ENCODE measurements around the gene PRKCD. TPM values are rescaled to one million over a fixed set of nuclear protein-coding genes. Genes with fewer than 3 reads are reported as not detected.

The PRKCD gene
- total RNA-seq, 1 experiment from 2014 or later: 19.2 TPM

DNA sequence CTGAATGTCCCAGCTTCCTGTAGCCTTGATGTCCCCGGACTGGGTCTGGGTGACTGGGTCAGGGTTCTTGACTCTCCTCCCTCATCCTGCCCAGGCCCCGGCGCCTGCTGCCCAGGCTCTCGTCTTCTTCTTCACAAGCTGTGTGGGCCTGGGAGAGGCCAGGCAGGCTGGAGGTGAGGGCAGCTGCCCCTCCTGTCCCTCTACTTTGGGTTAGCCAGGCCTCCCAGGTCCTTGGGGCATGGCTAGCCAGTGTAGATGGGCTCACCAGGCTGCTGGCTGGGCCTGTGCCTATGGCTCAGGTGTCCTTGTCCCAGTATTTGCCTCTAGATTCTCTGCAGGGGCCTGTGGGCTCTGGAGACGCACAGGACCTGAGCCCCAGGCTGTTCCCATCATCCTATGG lies 63.0 kb downstream of the PRKCD start (continued):
- TF ChIP-seq, protein P1, sequence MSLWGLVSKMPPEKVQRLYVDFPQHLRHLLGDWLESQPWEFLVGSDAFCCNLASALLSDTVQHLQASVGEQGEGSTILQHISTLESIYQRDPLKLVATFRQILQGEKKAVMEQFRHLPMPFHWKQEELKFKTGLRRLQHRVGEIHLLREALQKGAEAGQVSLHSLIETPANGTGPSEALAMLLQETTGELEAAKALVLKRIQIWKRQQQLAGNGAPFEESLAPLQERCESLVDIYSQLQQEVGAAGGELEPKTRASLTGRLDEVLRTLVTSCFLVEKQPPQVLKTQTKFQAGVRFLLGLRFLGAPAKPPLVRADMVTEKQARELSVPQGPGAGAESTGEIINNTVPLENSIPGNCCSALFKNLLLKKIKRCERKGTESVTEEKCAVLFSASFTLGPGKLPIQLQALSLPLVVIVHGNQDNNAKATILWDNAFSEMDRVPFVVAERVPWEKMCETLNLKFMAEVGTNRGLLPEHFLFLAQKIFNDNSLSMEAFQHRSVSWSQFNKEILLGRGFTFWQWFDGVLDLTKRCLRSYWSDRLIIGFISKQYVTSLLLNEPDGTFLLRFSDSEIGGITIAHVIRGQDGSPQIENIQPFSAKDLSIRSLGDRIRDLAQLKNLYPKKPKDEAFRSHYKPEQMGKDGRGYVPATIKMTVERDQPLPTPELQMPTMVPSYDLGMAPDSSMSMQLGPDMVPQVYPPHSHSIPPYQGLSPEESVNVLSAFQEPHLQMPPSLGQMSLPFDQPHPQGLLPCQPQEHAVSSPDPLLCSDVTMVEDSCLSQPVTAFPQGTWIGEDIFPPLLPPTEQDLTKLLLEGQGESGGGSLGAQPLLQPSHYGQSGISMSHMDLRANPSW (CRISPR knock-in tag; conservative IDR thresholded peaks at IDR 0.05; ENCODE audit: low read depth): no peak
- TF ChIP-seq ESRRA (CRISPR knock-in tag; IDR thresholded peaks at IDR 0.05; ENCODE audit: borderline replicate concordance): no peak

DNA sequence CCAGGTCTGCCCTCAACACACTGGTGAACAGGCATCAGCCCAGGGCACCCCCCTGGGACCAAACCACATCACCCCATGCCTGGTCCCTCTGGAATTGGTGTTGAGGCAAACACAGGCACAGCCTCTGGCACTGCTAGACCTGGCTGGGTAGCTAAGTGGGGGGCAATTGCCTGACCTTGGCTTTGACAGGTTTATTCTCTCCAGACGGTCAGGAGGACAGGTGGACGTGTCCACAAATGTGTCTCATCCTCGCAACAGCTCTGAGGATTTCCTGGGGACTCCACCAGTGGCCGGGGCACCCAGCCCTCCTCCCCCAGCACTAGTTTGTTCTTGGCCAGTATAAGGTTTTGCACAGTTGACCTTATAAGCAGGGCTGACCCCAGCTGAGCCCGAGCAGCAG lies 63.5 kb downstream of the PRKCD start:
- POLR2A ChIA-PET: interaction anchor here (1.4 kb wide), 1 partner anchor 126 kb away, joined by 3 read pairs; no protein-coding TSS in a partner anchor
- TF ChIP-seq SOX15 (CRISPR knock-in tag; IDR thresholded peaks at IDR 0.05) (no peak), TEAD4 (CRISPR knock-in tag; IDR thresholded peaks at IDR 0.05) (no peak), ETV6 (CRISPR knock-in tag; IDR thresholded peaks at IDR 0.05) (no peak), TEAD1 (CRISPR knock-in tag; IDR thresholded peaks at IDR 0.05) (no peak), TCF7 (CRISPR knock-in tag; IDR thresholded peaks at IDR 0.05; ENCODE audit: low read depth) (no peak)
- TF ChIP-seq, protein P2, sequence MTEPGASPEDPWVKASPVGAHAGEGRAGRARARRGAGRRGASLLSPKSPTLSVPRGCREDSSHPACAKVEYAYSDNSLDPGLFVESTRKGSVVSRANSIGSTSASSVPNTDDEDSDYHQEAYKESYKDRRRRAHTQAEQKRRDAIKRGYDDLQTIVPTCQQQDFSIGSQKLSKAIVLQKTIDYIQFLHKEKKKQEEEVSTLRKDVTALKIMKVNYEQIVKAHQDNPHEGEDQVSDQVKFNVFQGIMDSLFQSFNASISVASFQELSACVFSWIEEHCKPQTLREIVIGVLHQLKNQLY (CRISPR knock-in tag; IDR thresholded peaks at IDR 0.05): no peak
- TF ChIP-seq, protein P3, sequence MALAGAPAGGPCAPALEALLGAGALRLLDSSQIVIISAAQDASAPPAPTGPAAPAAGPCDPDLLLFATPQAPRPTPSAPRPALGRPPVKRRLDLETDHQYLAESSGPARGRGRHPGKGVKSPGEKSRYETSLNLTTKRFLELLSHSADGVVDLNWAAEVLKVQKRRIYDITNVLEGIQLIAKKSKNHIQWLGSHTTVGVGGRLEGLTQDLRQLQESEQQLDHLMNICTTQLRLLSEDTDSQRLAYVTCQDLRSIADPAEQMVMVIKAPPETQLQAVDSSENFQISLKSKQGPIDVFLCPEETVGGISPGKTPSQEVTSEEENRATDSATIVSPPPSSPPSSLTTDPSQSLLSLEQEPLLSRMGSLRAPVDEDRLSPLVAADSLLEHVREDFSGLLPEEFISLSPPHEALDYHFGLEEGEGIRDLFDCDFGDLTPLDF (CRISPR knock-in tag; IDR thresholded peaks at IDR 0.05): no peak
- TF ChIP-seq, protein P4, sequence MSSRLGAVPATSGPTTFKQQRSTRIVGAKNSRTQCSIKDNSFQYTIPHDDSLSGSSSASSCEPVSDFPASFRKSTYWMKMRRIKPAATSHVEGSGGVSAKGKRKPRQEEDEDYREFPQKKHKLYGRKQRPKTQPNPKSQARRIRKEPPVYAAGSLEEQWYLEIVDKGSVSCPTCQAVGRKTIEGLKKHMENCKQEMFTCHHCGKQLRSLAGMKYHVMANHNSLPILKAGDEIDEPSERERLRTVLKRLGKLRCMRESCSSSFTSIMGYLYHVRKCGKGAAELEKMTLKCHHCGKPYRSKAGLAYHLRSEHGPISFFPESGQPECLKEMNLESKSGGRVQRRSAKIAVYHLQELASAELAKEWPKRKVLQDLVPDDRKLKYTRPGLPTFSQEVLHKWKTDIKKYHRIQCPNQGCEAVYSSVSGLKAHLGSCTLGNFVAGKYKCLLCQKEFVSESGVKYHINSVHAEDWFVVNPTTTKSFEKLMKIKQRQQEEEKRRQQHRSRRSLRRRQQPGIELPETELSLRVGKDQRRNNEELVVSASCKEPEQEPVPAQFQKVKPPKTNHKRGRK (CRISPR knock-in tag; IDR thresholded peaks at IDR 0.05; ENCODE audit: borderline replicate concordance): no peak
- TF ChIP-seq, protein P5, sequence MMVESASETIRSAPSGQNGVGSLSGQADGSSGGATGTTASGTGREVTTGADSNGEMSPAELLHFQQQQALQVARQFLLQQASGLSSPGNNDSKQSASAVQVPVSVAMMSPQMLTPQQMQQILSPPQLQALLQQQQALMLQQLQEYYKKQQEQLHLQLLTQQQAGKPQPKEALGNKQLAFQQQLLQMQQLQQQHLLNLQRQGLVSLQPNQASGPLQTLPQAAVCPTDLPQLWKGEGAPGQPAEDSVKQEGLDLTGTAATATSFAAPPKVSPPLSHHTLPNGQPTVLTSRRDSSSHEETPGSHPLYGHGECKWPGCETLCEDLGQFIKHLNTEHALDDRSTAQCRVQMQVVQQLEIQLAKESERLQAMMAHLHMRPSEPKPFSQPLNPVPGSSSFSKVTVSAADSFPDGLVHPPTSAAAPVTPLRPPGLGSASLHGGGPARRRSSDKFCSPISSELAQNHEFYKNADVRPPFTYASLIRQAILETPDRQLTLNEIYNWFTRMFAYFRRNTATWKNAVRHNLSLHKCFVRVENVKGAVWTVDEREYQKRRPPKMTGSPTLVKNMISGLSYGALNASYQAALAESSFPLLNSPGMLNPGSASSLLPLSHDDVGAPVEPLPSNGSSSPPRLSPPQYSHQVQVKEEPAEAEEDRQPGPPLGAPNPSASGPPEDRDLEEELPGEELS (CRISPR knock-in tag; IDR thresholded peaks at IDR 0.05): no peak
- TF ChIP-seq, protein P6, sequence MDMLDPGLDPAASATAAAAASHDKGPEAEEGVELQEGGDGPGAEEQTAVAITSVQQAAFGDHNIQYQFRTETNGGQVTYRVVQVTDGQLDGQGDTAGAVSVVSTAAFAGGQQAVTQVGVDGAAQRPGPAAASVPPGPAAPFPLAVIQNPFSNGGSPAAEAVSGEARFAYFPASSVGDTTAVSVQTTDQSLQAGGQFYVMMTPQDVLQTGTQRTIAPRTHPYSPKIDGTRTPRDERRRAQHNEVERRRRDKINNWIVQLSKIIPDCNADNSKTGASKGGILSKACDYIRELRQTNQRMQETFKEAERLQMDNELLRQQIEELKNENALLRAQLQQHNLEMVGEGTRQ (CRISPR knock-in tag; IDR thresholded peaks at IDR 0.05): no peak
- H3K4me1 Mint-ChIP-seq: peaks cover 5% of the 10 kb centered on the region
- no peaks in the 10 kb centered on the region for H3K27me3 Mint-ChIP-seq (ENCODE audit: low read depth)
- ATAC-seq (no peak), DNase-seq (ENCODE audit: low spot score) (no peak)
- no peaks in the 10 kb centered on the region for H3K9me3 Mint-ChIP-seq
- no peak overlapping the region for H3K4me3 Mint-ChIP-seq
- CTCF ChIA-PET: interaction anchor here (1.1 kb wide), 1 partner anchor 22 kb away, joined by 3 read pairs; no protein-coding TSS in a partner anchor
- peaks cover 59% of the 10 kb centered on the region for H3K36me3 Mint-ChIP-seq
- H3K27ac Mint-ChIP-seq: no peak overlapping the region

DNA sequence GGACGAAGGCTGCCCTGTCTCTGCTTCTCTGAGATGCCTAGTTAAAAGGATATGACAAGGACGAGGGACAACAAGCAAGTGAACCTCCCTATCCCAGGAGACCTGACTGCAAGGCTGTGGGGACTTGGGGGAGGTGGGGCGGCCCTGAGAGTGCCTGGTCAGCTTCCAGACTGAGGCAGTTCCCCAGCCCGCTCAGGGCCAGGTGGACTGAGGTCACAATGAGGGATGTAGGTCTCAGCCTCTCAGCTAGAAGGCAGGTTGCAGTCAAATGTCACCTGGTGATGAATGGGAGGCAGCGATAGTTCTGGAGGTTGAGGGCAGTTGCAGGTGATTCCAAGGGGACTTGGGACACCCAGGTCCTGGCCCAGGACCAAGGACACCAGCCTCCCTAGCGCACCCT lies 64.2 kb downstream of the PRKCD start:
- Mint-ChIP-seq H3K36me3 (peaks cover 65% of the 10 kb centered on the region), H3K27me3 (ENCODE audit: low read depth) (no peaks in the 10 kb centered on the region), H3K9me3 (no peaks in the 10 kb centered on the region), H3K27ac (no peak overlapping the region), H3K4me1 (peaks cover 5% of the 10 kb centered on the region), H3K4me3 (no peak overlapping the region)
- no peak for DNase-seq (ENCODE audit: low spot score)
- CTCF ChIA-PET: no interaction called here
- no peak for ATAC-seq
- POLR2A ChIA-PET: no interaction called here
- TF ChIP-seq JAZF1 (CRISPR knock-in tag; IDR thresholded peaks at IDR 0.05): no peak
- TF ChIP-seq, protein P7, sequence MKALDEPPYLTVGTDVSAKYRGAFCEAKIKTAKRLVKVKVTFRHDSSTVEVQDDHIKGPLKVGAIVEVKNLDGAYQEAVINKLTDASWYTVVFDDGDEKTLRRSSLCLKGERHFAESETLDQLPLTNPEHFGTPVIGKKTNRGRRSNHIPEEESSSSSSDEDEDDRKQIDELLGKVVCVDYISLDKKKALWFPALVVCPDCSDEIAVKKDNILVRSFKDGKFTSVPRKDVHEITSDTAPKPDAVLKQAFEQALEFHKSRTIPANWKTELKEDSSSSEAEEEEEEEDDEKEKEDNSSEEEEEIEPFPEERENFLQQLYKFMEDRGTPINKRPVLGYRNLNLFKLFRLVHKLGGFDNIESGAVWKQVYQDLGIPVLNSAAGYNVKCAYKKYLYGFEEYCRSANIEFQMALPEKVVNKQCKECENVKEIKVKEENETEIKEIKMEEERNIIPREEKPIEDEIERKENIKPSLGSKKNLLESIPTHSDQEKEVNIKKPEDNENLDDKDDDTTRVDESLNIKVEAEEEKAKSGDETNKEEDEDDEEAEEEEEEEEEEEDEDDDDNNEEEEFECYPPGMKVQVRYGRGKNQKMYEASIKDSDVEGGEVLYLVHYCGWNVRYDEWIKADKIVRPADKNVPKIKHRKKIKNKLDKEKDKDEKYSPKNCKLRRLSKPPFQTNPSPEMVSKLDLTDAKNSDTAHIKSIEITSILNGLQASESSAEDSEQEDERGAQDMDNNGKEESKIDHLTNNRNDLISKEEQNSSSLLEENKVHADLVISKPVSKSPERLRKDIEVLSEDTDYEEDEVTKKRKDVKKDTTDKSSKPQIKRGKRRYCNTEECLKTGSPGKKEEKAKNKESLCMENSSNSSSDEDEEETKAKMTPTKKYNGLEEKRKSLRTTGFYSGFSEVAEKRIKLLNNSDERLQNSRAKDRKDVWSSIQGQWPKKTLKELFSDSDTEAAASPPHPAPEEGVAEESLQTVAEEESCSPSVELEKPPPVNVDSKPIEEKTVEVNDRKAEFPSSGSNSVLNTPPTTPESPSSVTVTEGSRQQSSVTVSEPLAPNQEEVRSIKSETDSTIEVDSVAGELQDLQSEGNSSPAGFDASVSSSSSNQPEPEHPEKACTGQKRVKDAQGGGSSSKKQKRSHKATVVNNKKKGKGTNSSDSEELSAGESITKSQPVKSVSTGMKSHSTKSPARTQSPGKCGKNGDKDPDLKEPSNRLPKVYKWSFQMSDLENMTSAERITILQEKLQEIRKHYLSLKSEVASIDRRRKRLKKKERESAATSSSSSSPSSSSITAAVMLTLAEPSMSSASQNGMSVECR (CRISPR knock-in tag; IDR thresholded peaks at IDR 0.05; ENCODE audit: borderline replicate concordance): no peak
- TF ChIP-seq ESRRA (CRISPR knock-in tag; IDR thresholded peaks at IDR 0.05; ENCODE audit: borderline replicate concordance): no peak
- TF ChIP-seq, protein P8, sequence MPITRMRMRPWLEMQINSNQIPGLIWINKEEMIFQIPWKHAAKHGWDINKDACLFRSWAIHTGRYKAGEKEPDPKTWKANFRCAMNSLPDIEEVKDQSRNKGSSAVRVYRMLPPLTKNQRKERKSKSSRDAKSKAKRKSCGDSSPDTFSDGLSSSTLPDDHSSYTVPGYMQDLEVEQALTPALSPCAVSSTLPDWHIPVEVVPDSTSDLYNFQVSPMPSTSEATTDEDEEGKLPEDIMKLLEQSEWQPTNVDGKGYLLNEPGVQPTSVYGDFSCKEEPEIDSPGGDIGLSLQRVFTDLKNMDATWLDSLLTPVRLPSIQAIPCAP (CRISPR knock-in tag; IDR thresholded peaks at IDR 0.05): no peak
- TF ChIP-seq, protein P9, sequence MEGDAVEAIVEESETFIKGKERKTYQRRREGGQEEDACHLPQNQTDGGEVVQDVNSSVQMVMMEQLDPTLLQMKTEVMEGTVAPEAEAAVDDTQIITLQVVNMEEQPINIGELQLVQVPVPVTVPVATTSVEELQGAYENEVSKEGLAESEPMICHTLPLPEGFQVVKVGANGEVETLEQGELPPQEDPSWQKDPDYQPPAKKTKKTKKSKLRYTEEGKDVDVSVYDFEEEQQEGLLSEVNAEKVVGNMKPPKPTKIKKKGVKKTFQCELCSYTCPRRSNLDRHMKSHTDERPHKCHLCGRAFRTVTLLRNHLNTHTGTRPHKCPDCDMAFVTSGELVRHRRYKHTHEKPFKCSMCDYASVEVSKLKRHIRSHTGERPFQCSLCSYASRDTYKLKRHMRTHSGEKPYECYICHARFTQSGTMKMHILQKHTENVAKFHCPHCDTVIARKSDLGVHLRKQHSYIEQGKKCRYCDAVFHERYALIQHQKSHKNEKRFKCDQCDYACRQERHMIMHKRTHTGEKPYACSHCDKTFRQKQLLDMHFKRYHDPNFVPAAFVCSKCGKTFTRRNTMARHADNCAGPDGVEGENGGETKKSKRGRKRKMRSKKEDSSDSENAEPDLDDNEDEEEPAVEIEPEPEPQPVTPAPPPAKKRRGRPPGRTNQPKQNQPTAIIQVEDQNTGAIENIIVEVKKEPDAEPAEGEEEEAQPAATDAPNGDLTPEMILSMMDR (IDR thresholded peaks at IDR 0.05): no peak
